HCT116 (cell line): ENCODE measurements around the gene CD93. TPM values are rescaled to one million over a fixed set of nuclear protein-coding genes. Genes with fewer than 3 reads are reported as not detected.

Experiments used
- ATAC-seq: fragments of 200-7000 bp; cut with Tn5 transposase; 2 replicates; pipeline ENCODE4 v1.9.1; 2020; ENCODE audit warnings: mild to moderate bottlenecking, moderate library complexity
- BruUV-seq: library from RNA; stranded (reverse); fragments of 400-500 nt; replicated peaks from 2 replicates; lab custom pipeline; 2021; lab: Mats Ljungman, UMichigan
- CTCF ChIA-PET: fragments of 300-600 bp; sonication (Branson Sonifier 250); formaldehyde crosslinking; loops from one replicate; lab custom pipeline; 2021; ENCODE audit warnings: antibody characterized with exemption; lab: Charles Lee
- POLR2A ChIA-PET: fragments of 300-600, 350-600 bp; sonication (Branson Sonifier 250); formaldehyde crosslinking; loops from one replicate; lab custom pipeline; 2021; ENCODE audit warnings: antibody characterized with exemption; lab: Charles Lee
- RAD21 ChIA-PET, 2 experiments: fragments of 300-600 bp; sonication (Branson Sonifier 250); formaldehyde crosslinking; loops; one replicate each; lab custom pipeline; 2023; ENCODE audit warnings: low total read pairs in 2 of 2; ENCODE audit not compliant: uncharacterized antibody in 2 of 2, unreplicated experiment in 2 of 2, low non-redundant PET in 1 of 2; lab: Charles Lee
- DNase-seq: peaks from one replicate; pipeline ENCODE4 v3.0.0-alpha.2; 2010; ENCODE audit warnings: low read depth, low spot score
- H2AFZ ChIP-seq: fragments of 200-600 bp; shearing (Covaris generic), sonication (generic); 2 replicates; pipeline ENCODE4 v1.6.1; 2017; ENCODE audit warnings: low read depth, mixed run types, mixed read lengths, antibody characterized with exemption, low read length; ENCODE audit not compliant: poor library complexity, severe bottlenecking
- H3K27ac ChIP-seq: 2 replicates; pipeline ENCODE4 v1.5.1; 2012; ENCODE audit warnings: low read depth, low read length
- H3K27me3 ChIP-seq: fragments of 200-600 bp; sonication (generic); 2 replicates; pipeline ENCODE4 v1.6.1; 2016; ENCODE audit warnings: mixed run types, low read length, mixed read lengths; ENCODE audit not compliant: insufficient read depth
- H3K36me3 ChIP-seq, 2 experiments: fragments of 200-500 bp in 1 of 2; fragments of 200-600 bp in 1 of 2; sonication (Bioruptor generic) in 1 of 2; sonication (generic) in 1 of 2; 2 replicates each; pipeline versions ENCODE4 v1.5.1 to v1.6.1; 2014 to 2016; ENCODE audit warnings: low read length in 2 of 2, inconsistent platforms in 1 of 2, mixed read lengths in 1 of 2, mixed run types in 1 of 2; ENCODE audit not compliant: insufficient read depth in 2 of 2, control insufficient read depth in 1 of 2
- H3K4me1 ChIP-seq, 2 experiments: fragments of 200-600 bp in 1 of 2; sonication (generic) in 1 of 2; 2 replicates each; pipeline versions ENCODE4 v1.5.1 to v1.6.1; 2012 to 2017; ENCODE audit warnings: low read length in 2 of 2, inconsistent platforms in 1 of 2, mild to moderate bottlenecking in 1 of 2, mixed read lengths in 1 of 2, mixed run types in 1 of 2, moderate library complexity in 1 of 2; ENCODE audit not compliant: insufficient read depth in 2 of 2, control insufficient read depth in 1 of 2
- H3K4me2 ChIP-seq: fragments of 200-600 bp; sonication (generic); 2 replicates; pipeline ENCODE4 v1.6.1; 2017; ENCODE audit warnings: mixed run types, low read length, mixed read lengths
- H3K4me3 ChIP-seq, 2 experiments: fragments of 200-600 bp in 1 of 2; sonication (generic) in 1 of 2; replicated peaks in 1 of 2; 2 replicates each; pipeline ENCODE4 v1.5.1; 2011 to 2016; ENCODE audit warnings: low read length in 2 of 2, control low read depth in 1 of 2, low read depth in 1 of 2, mild to moderate bottlenecking in 1 of 2, mixed read lengths in 1 of 2, mixed run types in 1 of 2
- H3K79me2 ChIP-seq: fragments of 200-600 bp; sonication (generic); 2 replicates; pipeline ENCODE4 v1.6.1; 2017; ENCODE audit warnings: mild to moderate bottlenecking, mixed run types, low read length, moderate library complexity, mixed read lengths; ENCODE audit not compliant: insufficient read depth
- H3K9ac ChIP-seq: fragments of 200-600 bp; sonication (generic); 2 replicates; pipeline ENCODE4 v1.6.1; 2016; ENCODE audit warnings: low read length, mixed read lengths
- H3K9me2 ChIP-seq: fragments of 200-600 bp; sonication (generic), shearing (Covaris generic); 2 replicates; pipeline ENCODE4 v1.6.1; 2017; ENCODE audit warnings: mixed run types, mild to moderate bottlenecking, moderate library complexity; ENCODE audit not compliant: insufficient read depth
- H3K9me3 ChIP-seq, 2 experiments: fragments of 200-500 bp in 1 of 2; fragments of 200-600 bp in 1 of 2; sonication (Bioruptor generic) in 1 of 2; sonication (generic) in 1 of 2; 2 replicates each; pipeline ENCODE4 v1.6.1; 2014 to 2017; ENCODE audit warnings: low read length in 2 of 2, mixed read lengths in 2 of 2, inconsistent platforms in 1 of 2, low read depth in 1 of 2, mild to moderate bottlenecking in 1 of 2, mixed run types in 1 of 2, moderate library complexity in 1 of 2; ENCODE audit not compliant: control insufficient read depth in 1 of 2, insufficient read depth in 1 of 2
- H4K20me1 ChIP-seq: fragments of 200-600 bp; sonication (generic), shearing (Covaris generic); 2 replicates; pipeline ENCODE4 v1.6.1; 2017; ENCODE audit warnings: mixed run types, mild to moderate bottlenecking, moderate library complexity; ENCODE audit not compliant: insufficient read depth
- CEBPB ChIP-seq: IDR thresholded peaks from 2 replicates; pipeline ENCODE4 v1.6.1; 2012; ENCODE audit warnings: low read depth
- CTCF ChIP-seq, 3 experiments: fragments of 200-600 bp in 1 of 3; sonication (generic) in 1 of 3; IDR thresholded peaks in 2 of 3; conservative IDR thresholded peaks in 1 of 3; 2 replicates each; pipeline ENCODE4 v1.5.1; 2012 to 2017; ENCODE audit warnings: low read depth in 2 of 3, low read length in 2 of 3, antibody characterized with exemption in 1 of 3, borderline replicate concordance in 1 of 3, control low read depth in 1 of 3, mild to moderate bottlenecking in 1 of 3, mixed read lengths in 1 of 3, mixed run types in 1 of 3, moderate library complexity in 1 of 3; ENCODE audit not compliant: insufficient read depth in 1 of 3
- ELF1 ChIP-seq: IDR thresholded peaks from 2 replicates; pipeline ENCODE4 v1.6.1; 2012; ENCODE audit warnings: low read depth, borderline replicate concordance
- EZH2 ChIP-seq: fragments of 200-600 bp; sonication (generic); IDR thresholded peaks from 2 replicates; pipeline ENCODE4 v1.6.1; 2017; ENCODE audit warnings: antibody characterized with exemption, mixed run types
- EZH2phosphoT487 ChIP-seq: fragments of 200-600 bp; IDR thresholded peaks from 2 replicates; pipeline ENCODE4 v1.6.1; 2018; ENCODE audit warnings: antibody characterized with exemption, borderline replicate concordance
- FOSL1 ChIP-seq: IDR thresholded peaks from 2 replicates; pipeline ENCODE4 v1.6.1; 2012; ENCODE audit warnings: low read depth
- POLR2AphosphoS5 ChIP-seq: IDR thresholded peaks from 2 replicates; pipeline ENCODE4 v1.6.1; 2011; ENCODE audit warnings: mild to moderate bottlenecking, low read depth, low read length, moderate library complexity
- RAD21 ChIP-seq: IDR thresholded peaks from 2 replicates; pipeline ENCODE4 v1.6.1; 2012; ENCODE audit warnings: low read depth, mild to moderate bottlenecking
- SIN3A ChIP-seq: IDR thresholded peaks from 2 replicates; pipeline ENCODE4 v1.6.1; 2012; ENCODE audit warnings: low read depth
- SP1 ChIP-seq: IDR thresholded peaks from 2 replicates; pipeline ENCODE4 v1.6.1; 2012; ENCODE audit warnings: low read depth
- SRF ChIP-seq: IDR thresholded peaks from 2 replicates; pipeline ENCODE4 v1.6.1; 2012; ENCODE audit warnings: low read depth
- TCF7L2 ChIP-seq: IDR thresholded peaks from 2 replicates; pipeline ENCODE4 v1.7.0; 2011; ENCODE audit warnings: borderline replicate concordance, inconsistent platforms; ENCODE audit not compliant: insufficient read depth, insufficient read length; ENCODE audit errors: extremely low read depth
- YY1 ChIP-seq: IDR thresholded peaks from 2 replicates; pipeline ENCODE4 v1.6.1; 2011; ENCODE audit warnings: low read length, low read depth, moderate library complexity, mild to moderate bottlenecking; ENCODE audit not compliant: insufficient replicate concordance; ENCODE audit errors: extremely low read depth
- ZBTB33 ChIP-seq: IDR thresholded peaks from 2 replicates; pipeline ENCODE4 v1.6.1; 2011; ENCODE audit warnings: mild to moderate bottlenecking, low read length, moderate library complexity; ENCODE audit not compliant: insufficient replicate concordance; ENCODE audit errors: extremely low read depth
- ZFX ChIP-seq: fragments of 450-650 bp; IDR thresholded peaks from 2 replicates; pipeline ENCODE4 v1.6.1; 2017
- ZNF274 ChIP-seq: fragments of 200-500 bp; sonication (Bioruptor generic); IDR thresholded peaks from 2 replicates; pipeline ENCODE4 v1.6.1; 2014; ENCODE audit warnings: mild to moderate bottlenecking, low read depth, low read length, inconsistent platforms
- intact Hi-C: fragments of 100-400 bp; cut with micrococcal nuclease; formaldehyde crosslinking; loops from 2 replicates; pipeline ENCODE4 v1.10.0; 2022
- total RNA-seq: library from RNA; stranded (reverse); gene quantifications from one replicate; pipeline ENCODE4 v1.2.1, GENCODE V29; 2021; ENCODE audit not compliant: unreplicated experiment

CD93 gene
- total RNA-seq, 1 experiment from 2014 or later: 0.07 TPM

GRCh38 chr20:23108871-23109270, 22.7 kb upstream of the CD93 start:
- Histone ChIP-seq H4K20me1 (no peaks in the 10 kb centered on the region), H3K9ac (no peak overlapping the region), H2AFZ (no peak overlapping the region), H3K4me1 (no peaks in the 10 kb centered on the region), H3K9me3 (no peaks in the 10 kb centered on the region), H3K9me2 (no peaks in the 10 kb centered on the region), H3K4me3 (no peak overlapping the region), H3K79me2 (no peaks in the 10 kb centered on the region), H3K4me2 (no peak overlapping the region), H3K36me3 (no peaks in the 10 kb centered on the region), H3K27ac (no peak overlapping the region), H3K27me3 (no peaks in the 10 kb centered on the region)
- DNase-seq (no peak), ATAC-seq (no peak)
- intact Hi-C loops: no loop called here
- RAD21 ChIA-PET: no interaction called here
- CTCF ChIA-PET: no interaction called here
- no TSS peak for BruUV-seq
- POLR2A ChIA-PET: no interaction called here
- TF ChIP-seq SRF: no peak
- no peak for TF ChIP-seq ZNF274
- TF ChIP-seq FOSL1: no peak
- no peak for TF ChIP-seq SIN3A
- TF ChIP-seq RAD21: no peak
- TF ChIP-seq CEBPB: no peak
- no peak for TF ChIP-seq SP1
- no peak for TF ChIP-seq EZH2
- no peak for TF ChIP-seq POLR2AphosphoS5
- TF ChIP-seq ELF1: no peak
- TF ChIP-seq EZH2phosphoT487: no peak
- TF ChIP-seq YY1: no peak
- TF ChIP-seq ZFX: no peak
- no peak for TF ChIP-seq CTCF (IDR thresholded peaks at IDR 0.05 in 2 of 3, conservative IDR thresholded peaks at IDR 0.05 in 1 of 3; ENCODE audit: borderline replicate concordance in 1 of 3, insufficient read depth in 1 of 3, low read depth in 2 of 3, low read length in 2 of 3)
- TF ChIP-seq TCF7L2: no peak
- no peak for TF ChIP-seq ZBTB33
